ENCODE data around the gene TUBGCP2.

Gene TUBGCP2

GRCh38 chr10:133242611-133243356, 65.9 kb downstream of the TUBGCP2 start:
- peak; percentile 70 for DNase-seq (ENCODE audit: low read depth)

GRCh38 chr10:133241501-133242205, 67.0 kb downstream of the TUBGCP2 start:
- H3K4me3 ChIP-seq (ENCODE audit: control insufficient read depth, low read depth, low read length) = no peak overlapping the region
- TF ChIP-seq CTCF (conservative IDR thresholded peaks at IDR 0.05; ENCODE audit: control insufficient read depth, insufficient read depth, low read depth, low read length) = no peak
- no peak for DNase-seq (ENCODE audit: low read depth)

More at GRCh38 chr10:133242611-133243356, 65.9 kb downstream of the TUBGCP2 start:
- no peak for TF ChIP-seq CTCF (conservative IDR thresholded peaks at IDR 0.05; ENCODE audit: control insufficient read depth, insufficient read depth, low read depth, low read length)
- H3K4me3 ChIP-seq (ENCODE audit: control insufficient read depth, low read depth, low read length) = no peak overlapping the region

GRCh38 chr10:133239990-133240389, 68.7 kb downstream of the TUBGCP2 start:
- H3K4me3 ChIP-seq (ENCODE audit: control insufficient read depth, low read depth, low read length) = no peak overlapping the region
- no peak for TF ChIP-seq CTCF (conservative IDR thresholded peaks at IDR 0.05; ENCODE audit: control insufficient read depth, insufficient read depth, low read depth, low read length)
- DNase-seq (ENCODE audit: low read depth) = no peak

GRCh38 chr10:133238466-133238804, 70.2 kb downstream of the TUBGCP2 start:
- no peak for DNase-seq (ENCODE audit: low read depth)
- H3K4me3 ChIP-seq (ENCODE audit: control insufficient read depth, low read depth, low read length) = no peak overlapping the region
- no peak for TF ChIP-seq CTCF (conservative IDR thresholded peaks at IDR 0.05; ENCODE audit: control insufficient read depth, insufficient read depth, low read depth, low read length)

- no peak for DNase-seq (ENCODE audit: low read depth)
- H3K4me3 ChIP-seq (ENCODE audit: control insufficient read depth, low read depth, low read length) = no peak within 1 kb of the TSS
- no peak for TF ChIP-seq CTCF (conservative IDR thresholded peaks at IDR 0.05; ENCODE audit: control insufficient read depth, insufficient read depth, low read depth, low read length)
These were observed 70.8 kb downstream of the TUBGCP2 start, which contains the start of gene VENTX for GRCh38 chr10:133237588-133238465. Gene VENTX (plus strand): TSS chr10:133237855. CDS start chr10:133237915, 60 bp downstream.

- DNase-seq (ENCODE audit: low read depth) = no peak
- H3K4me3 ChIP-seq (ENCODE audit: control insufficient read depth, low read depth, low read length) = no peak overlapping the region
- TF ChIP-seq CTCF (conservative IDR thresholded peaks at IDR 0.05; ENCODE audit: control insufficient read depth, insufficient read depth, low read depth, low read length) = no peak
These were observed 71.5 kb downstream of the TUBGCP2 start for GRCh38 chr10:133237241-133237587.

Measured in fibroblast of mammary gland (primary cell).